A673 (cell line): Measurements from ENCODE around the gene SIGLEC8.

Source experiments
- CTCF ChIP-seq: fragments of 300-800, 200-600 bp; sonication (generic); conservative IDR thresholded peaks from 2 replicates; pipeline ENCODE4 v1.5.1; 2017; ENCODE audit warnings: low read depth, mild to moderate bottlenecking, antibody characterized with exemption, low read length, moderate library complexity, mixed read lengths
- EZH2 ChIP-seq: fragments of 200-600 bp; sonication (generic); IDR thresholded peaks from 2 replicates; pipeline ENCODE4 v1.6.1; 2017; ENCODE audit warnings: borderline replicate concordance, low read depth, mild to moderate bottlenecking, mixed read lengths, antibody characterized with exemption, low read length; ENCODE audit not compliant: poor library complexity, severe bottlenecking

GRCh38 chr19:51450730-51451307 lies 7.4 kb downstream of the SIGLEC8 start:
- TF ChIP-seq CTCF (no peak), EZH2 (no peak)
